Choroid plexus epithelial cell (primary cell): Measurements from ENCODE around the gene PPL.

Experiments used
- DNase-seq: peaks from one replicate; pipeline ENCODE4 v3.0.0-alpha.2; 2010; ENCODE audit warnings: low read depth
- H3K4me3 ChIP-seq: 2 replicates; pipeline ENCODE4 v1.5.1; 2011; ENCODE audit warnings: low read depth, mild to moderate bottlenecking, control low read depth, low read length, moderate library complexity
- TF ChIP-seq, protein P1 (sequence below): conservative IDR thresholded peaks from 2 replicates; pipeline ENCODE4 v1.5.1; 2011; ENCODE audit warnings: low read depth, mild to moderate bottlenecking, control low read depth, inconsistent platforms, low read length, moderate library complexity

PPL gene

DNA sequence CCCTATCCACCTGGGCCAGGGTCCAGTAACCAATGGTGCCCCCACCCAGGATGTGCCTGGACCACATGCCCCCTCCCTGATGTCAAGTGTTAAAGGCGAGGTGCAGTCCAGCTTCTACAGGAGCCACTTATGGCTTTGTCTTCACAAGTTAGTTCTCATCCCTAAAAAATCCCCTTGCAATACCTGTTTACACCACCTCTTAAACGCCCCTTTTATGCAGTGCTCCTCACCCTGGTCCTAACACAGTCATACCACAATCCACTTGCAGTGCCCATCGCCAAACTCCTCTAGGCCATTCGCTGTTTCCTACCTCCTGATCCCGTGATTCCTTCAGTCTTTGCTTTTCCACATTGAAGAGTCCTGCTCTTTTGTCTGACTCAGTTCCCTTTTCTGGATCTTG, 97.0 kb downstream of the PPL start:
- H3K4me3 ChIP-seq = no peak overlapping the region
- no peak for DNase-seq
- TF ChIP-seq, protein P1, sequence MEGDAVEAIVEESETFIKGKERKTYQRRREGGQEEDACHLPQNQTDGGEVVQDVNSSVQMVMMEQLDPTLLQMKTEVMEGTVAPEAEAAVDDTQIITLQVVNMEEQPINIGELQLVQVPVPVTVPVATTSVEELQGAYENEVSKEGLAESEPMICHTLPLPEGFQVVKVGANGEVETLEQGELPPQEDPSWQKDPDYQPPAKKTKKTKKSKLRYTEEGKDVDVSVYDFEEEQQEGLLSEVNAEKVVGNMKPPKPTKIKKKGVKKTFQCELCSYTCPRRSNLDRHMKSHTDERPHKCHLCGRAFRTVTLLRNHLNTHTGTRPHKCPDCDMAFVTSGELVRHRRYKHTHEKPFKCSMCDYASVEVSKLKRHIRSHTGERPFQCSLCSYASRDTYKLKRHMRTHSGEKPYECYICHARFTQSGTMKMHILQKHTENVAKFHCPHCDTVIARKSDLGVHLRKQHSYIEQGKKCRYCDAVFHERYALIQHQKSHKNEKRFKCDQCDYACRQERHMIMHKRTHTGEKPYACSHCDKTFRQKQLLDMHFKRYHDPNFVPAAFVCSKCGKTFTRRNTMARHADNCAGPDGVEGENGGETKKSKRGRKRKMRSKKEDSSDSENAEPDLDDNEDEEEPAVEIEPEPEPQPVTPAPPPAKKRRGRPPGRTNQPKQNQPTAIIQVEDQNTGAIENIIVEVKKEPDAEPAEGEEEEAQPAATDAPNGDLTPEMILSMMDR = peak; percentile 4

DNA sequence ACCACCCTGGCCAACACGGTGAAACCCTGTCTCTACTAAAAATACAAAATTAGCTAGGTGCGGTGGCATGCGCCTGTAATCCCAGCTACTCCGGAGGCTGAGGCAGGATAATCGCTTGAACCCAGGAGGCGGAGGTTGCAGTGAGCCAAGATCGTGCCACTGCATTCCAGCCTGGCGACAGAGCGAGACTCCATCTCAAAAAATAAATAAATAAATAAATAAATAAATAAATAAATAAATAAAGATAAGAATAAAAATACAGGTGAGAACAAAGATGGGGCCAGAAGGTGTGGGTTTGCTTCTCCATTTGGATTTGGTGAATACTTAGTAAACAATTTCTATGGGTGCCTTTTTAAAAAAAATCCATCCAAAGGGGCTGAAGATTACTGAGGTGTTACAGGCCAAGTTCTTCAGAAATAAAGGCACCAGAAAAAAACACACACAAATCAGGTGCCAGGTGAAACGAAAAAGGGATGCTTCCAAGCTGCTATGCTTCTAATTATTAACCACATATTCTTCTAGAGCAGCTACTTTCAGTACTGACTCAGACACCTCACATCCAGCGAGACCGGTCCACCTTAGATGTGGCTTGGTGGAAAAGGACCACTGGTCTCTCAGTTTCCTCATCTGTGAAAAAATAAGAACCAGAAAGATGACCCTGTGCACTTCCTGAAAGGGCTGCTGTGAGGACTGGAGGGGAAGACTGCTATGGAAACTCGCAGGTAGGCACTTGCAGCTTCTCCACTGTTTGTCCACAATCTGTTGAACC, 99.0 kb downstream of the PPL start:
- TF ChIP-seq, protein P1 = no peak
- DNase-seq = no peak
- no peak overlapping the region for H3K4me3 ChIP-seq

DNA sequence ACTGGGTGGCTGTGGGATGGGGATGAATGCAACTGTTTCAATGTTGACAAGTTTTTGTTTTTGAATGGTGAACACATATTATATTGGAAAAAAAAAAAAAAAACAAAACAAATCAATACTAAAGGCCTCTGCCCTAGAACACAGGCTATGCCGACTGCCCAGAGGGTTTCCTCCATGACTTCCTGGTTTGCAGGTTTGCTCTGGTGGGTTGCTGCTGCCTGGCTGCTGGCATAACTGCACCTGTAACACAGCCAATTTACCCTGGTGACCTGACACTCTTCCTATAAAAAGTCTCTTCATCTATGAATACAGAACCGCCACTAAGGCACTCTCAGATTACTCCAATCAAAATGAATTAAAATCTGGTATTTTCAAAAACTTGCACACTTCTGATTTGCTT, 100.2 kb downstream of the PPL start:
- TF ChIP-seq, protein P1 = no peak
- no peak overlapping the region for H3K4me3 ChIP-seq
- no peak for DNase-seq

DNA sequence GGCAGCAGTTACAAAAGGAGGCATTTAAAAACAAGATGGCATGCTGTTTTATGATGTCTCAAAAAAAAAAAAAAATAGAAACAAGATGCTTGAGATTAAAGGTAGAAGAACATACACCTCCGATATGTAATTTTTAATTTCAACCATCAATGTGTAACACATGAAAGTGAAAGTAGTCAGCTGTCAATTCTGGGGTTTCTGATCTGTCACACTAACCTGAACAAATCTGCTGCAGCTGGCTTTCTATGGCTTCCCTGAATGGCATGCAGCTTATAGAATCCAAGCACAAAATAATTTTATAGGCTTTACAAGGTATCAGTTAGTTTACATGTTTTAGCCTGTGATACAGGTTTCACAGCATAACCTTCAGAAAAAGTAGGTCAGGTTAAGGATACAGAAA, 103.4 kb downstream of the PPL start:
- no peak overlapping the region for H3K4me3 ChIP-seq
- DNase-seq = no peak
- TF ChIP-seq, protein P1 = no peak

DNA sequence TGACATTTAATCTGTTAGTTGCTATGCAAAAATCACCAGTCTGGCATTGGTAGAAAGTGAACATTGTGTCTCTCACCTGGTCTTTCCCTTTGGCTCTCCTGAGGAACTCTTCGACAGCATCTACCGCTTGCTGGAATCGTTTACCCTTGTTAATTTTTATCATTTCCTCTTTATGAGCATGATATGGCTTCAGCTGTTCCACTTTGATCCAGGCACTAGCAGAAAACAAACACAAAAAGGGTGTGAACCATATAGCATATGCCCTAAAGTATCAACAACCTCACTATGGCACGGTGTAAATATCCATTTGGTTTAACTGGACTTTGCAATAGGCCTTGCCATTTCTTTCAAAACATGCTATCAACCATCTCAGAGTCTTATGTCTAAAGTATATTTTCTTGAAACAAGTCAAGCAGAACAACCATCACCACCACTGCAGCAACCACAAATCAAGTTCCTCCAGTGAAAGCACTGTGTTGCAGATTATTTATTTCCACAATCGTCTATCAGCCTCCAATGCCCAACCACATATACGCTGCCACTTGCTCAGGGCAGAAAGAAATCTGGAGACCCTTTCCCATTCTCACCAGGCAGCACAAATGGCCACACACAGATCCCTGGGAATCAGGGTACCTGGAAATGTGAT, 104.1 kb downstream of the PPL start:
- DNase-seq = no peak
- no peak overlapping the region for H3K4me3 ChIP-seq
- TF ChIP-seq, protein P1 = no peak
